OCI-LY1 (cell line): ENCODE measurements around the gene ADAMTSL3.
A peak's percentile ranks its signal among the peaks of the same experiment; 100 is the strongest.

Source experiments
- H2AFZ ChIP-seq: fragments of 200-600 bp; sonication (generic), shearing (Covaris generic); 2 replicates; pipeline ENCODE4 v1.6.0; 2014; ENCODE audit warnings: antibody characterized with exemption, mild to moderate bottlenecking, low read length
- H3F3A ChIP-seq: fragments of 200-600 bp; sonication (generic), shearing (Covaris generic); 2 replicates; pipeline ENCODE4 v1.6.0; 2014; ENCODE audit warnings: mild to moderate bottlenecking, antibody characterized with exemption, low read length, moderate library complexity; ENCODE audit not compliant: insufficient read depth
- H3K27ac ChIP-seq: fragments of 200-600 bp; sonication (generic); 2 replicates; pipeline ENCODE4 v1.5.1; 2014; ENCODE audit warnings: low read length, mixed run types, mild to moderate bottlenecking, low read depth; ENCODE audit not compliant: poor library complexity, severe bottlenecking
- H3K27me3 ChIP-seq: fragments of 200-600 bp; sonication (generic); 2 replicates; pipeline ENCODE4 v1.6.0; 2014; ENCODE audit warnings: antibody characterized with exemption, mild to moderate bottlenecking, low read length, moderate library complexity; ENCODE audit not compliant: insufficient read depth
- H3K36me3 ChIP-seq: fragments of 200-600 bp; sonication (generic); 2 replicates; pipeline ENCODE4 v1.6.1; 2014; ENCODE audit warnings: mild to moderate bottlenecking, antibody characterized with exemption, low read length, moderate library complexity, mixed read lengths; ENCODE audit not compliant: insufficient read depth
- H3K4me1 ChIP-seq: fragments of 200-600 bp; sonication (generic); 2 replicates; pipeline ENCODE4 v1.5.1; 2014; ENCODE audit warnings: mild to moderate bottlenecking, low read length, moderate library complexity; ENCODE audit not compliant: insufficient read depth, severe bottlenecking
- H3K4me2 ChIP-seq: fragments of 200-600 bp; sonication (generic), shearing (Covaris generic); 2 replicates; pipeline ENCODE4 v1.6.1; 2014; ENCODE audit warnings: low read length
- H3K4me3 ChIP-seq: fragments of 200-600 bp; sonication (generic); 2 replicates; pipeline ENCODE4 v1.5.1; 2014; ENCODE audit warnings: low read length, low read depth, mild to moderate bottlenecking, mixed read lengths; ENCODE audit not compliant: poor library complexity, severe bottlenecking
- H3K79me2 ChIP-seq: fragments of 200-600 bp; shearing (Covaris generic); 2 replicates; pipeline ENCODE4 v1.6.1; 2016; ENCODE audit warnings: mixed run types, low read length, mixed read lengths; ENCODE audit not compliant: insufficient read depth
- H3K9ac ChIP-seq: fragments of 200-600 bp; sonication (generic), shearing (Covaris generic); 2 replicates; pipeline ENCODE4 v1.6.1; 2014; ENCODE audit warnings: mild to moderate bottlenecking, low read length, mixed read lengths
- H3K9me2 ChIP-seq: fragments of 200-600 bp; sonication (generic), shearing (Covaris generic); 2 replicates; pipeline ENCODE4 v1.6.1; 2014; ENCODE audit warnings: low read depth, mild to moderate bottlenecking, low read length, mixed read lengths
- H3K9me3 ChIP-seq: fragments of 200-600 bp; shearing (Covaris generic); 2 replicates; pipeline ENCODE4 v1.6.1; 2014; ENCODE audit warnings: low read length, mixed read lengths
- H4K20me1 ChIP-seq: fragments of 200-600 bp; sonication (generic), shearing (Covaris generic); 2 replicates; pipeline ENCODE4 v1.6.0; 2016; ENCODE audit warnings: mild to moderate bottlenecking, low read length; ENCODE audit not compliant: insufficient read depth
- EZH2 ChIP-seq: fragments of 200-600 bp; sonication (generic), shearing (Covaris generic); IDR thresholded peaks from 2 replicates; pipeline ENCODE4 v1.8.0; 2017; ENCODE audit warnings: borderline replicate concordance, mixed run types, mild to moderate bottlenecking, antibody characterized with exemption, low read length, moderate library complexity, mixed read lengths
- TF ChIP-seq, protein P1 (sequence below): fragments of 200-600 bp; sonication (generic), shearing (Covaris generic); IDR thresholded peaks from 2 replicates; pipeline ENCODE4 v1.5.1; 2017; ENCODE audit warnings: mild to moderate bottlenecking, antibody characterized with exemption, low read length, moderate library complexity, mixed read lengths

Gene ADAMTSL3

DNA sequence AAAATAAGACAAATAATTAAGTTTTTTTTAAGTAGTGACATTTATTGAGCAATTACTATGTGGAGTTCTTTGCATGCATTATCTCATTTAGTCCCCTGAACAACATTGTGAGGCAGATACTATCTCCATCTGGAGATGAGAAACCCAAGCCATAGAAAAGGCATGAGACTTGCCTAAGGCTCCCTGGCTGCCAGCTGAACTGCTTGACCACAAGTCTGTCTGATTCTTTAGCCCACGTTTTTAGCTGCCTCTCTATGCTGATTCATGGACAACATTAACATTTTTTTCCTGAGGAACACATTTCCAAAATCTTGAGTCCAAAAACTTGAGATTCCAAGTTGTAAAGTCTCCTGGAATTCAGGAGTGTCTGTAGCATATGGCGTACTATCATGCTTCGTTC is 318.1 kb downstream of the ADAMTSL3 start:
- H3K4me1 ChIP-seq = no peaks in the 10 kb centered on the region

GRCh38 chr15:83973816-83974215 is 319.9 kb downstream of the ADAMTSL3 start:
- no peak overlapping the region for H3K9ac ChIP-seq
- H3K27me3 ChIP-seq = no peaks in the 10 kb centered on the region; the same call in 1 of the 2 replicates
- H3K9me2 ChIP-seq = no peaks in the 10 kb centered on the region
- H3K4me1 ChIP-seq = no peaks in the 10 kb centered on the region
- no peaks in the 10 kb centered on the region for H4K20me1 ChIP-seq
- H3F3A ChIP-seq = no peaks in the 10 kb centered on the region
- no peak overlapping the region for H3K4me3 ChIP-seq
- no peak overlapping the region for H3K27ac ChIP-seq
- no peak overlapping the region for H2AFZ ChIP-seq
- H3K36me3 ChIP-seq = no peaks in the 10 kb centered on the region
- TF ChIP-seq, protein P1, sequence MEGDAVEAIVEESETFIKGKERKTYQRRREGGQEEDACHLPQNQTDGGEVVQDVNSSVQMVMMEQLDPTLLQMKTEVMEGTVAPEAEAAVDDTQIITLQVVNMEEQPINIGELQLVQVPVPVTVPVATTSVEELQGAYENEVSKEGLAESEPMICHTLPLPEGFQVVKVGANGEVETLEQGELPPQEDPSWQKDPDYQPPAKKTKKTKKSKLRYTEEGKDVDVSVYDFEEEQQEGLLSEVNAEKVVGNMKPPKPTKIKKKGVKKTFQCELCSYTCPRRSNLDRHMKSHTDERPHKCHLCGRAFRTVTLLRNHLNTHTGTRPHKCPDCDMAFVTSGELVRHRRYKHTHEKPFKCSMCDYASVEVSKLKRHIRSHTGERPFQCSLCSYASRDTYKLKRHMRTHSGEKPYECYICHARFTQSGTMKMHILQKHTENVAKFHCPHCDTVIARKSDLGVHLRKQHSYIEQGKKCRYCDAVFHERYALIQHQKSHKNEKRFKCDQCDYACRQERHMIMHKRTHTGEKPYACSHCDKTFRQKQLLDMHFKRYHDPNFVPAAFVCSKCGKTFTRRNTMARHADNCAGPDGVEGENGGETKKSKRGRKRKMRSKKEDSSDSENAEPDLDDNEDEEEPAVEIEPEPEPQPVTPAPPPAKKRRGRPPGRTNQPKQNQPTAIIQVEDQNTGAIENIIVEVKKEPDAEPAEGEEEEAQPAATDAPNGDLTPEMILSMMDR = peak; percentile 56
- TF ChIP-seq EZH2 = no peak
- no peaks in the 10 kb centered on the region for H3K9me3 ChIP-seq
- no peak overlapping the region for H3K4me2 ChIP-seq
- H3K79me2 ChIP-seq = no peaks in the 10 kb centered on the region

More for the DNA sequence above, 318.1 kb downstream of the ADAMTSL3 start:
- H3K9me2 ChIP-seq = no peaks in the 10 kb centered on the region
- no peaks in the 10 kb centered on the region for H4K20me1 ChIP-seq
- H3K9ac ChIP-seq = no peak overlapping the region
- no peaks in the 10 kb centered on the region for H3K9me3 ChIP-seq
- TF ChIP-seq, protein P1 = no peak
- no peak for TF ChIP-seq EZH2
- no peaks in the 10 kb centered on the region for H3K79me2 ChIP-seq
- H3K4me2 ChIP-seq = no peak overlapping the region
- H3K36me3 ChIP-seq = no peaks in the 10 kb centered on the region
- H3K4me3 ChIP-seq = no peak overlapping the region
- no peaks in the 10 kb centered on the region for H3K27me3 ChIP-seq
- no peaks in the 10 kb centered on the region for H3F3A ChIP-seq
- H2AFZ ChIP-seq = no peak overlapping the region
- H3K27ac ChIP-seq = no peak overlapping the region

- Histone ChIP-seq H3K36me3 (no peaks in the 10 kb centered on the region), H3K79me2 (no peaks in the 10 kb centered on the region), H3K9me3 (no peaks in the 10 kb centered on the region), H3K4me1 (no peaks in the 10 kb centered on the region), H3F3A (no peaks in the 10 kb centered on the region), H2AFZ (no peak overlapping the region), H4K20me1 (no peaks in the 10 kb centered on the region), H3K4me2 (no peak overlapping the region), H3K27me3 (no peaks in the 10 kb centered on the region; the same call in 1 of the 2 replicates), H3K9ac (no peak overlapping the region), H3K27ac (no peak overlapping the region), H3K4me3 (no peak overlapping the region), H3K9me2 (no peaks in the 10 kb centered on the region)
- TF ChIP-seq, protein P1 = no peak
- no peak for TF ChIP-seq EZH2
These were observed 324.1 kb downstream of the ADAMTSL3 start for GRCh38 chr15:83977992-83978391.
